ENCODE data around the gene LRP10. TPM values are rescaled to one million over a fixed set of nuclear protein-coding genes. Genes with fewer than 3 reads are reported as not detected.

LRP10 gene
- total RNA-seq, 2 experiments from 2014 or later: 62.4 to 64.3 TPM

- intact Hi-C loops (cut with micrococcal nuclease): loop anchor here (1.0 kb wide), 6 partner anchors 10 to 340 kb away; partner anchors contain the start of genes DAD1, LRP10 and RBM23
- no peaks in the 10 kb centered on the region for H3K9me3 Mint-ChIP-seq
- no peaks in the 10 kb centered on the region for H3K27me3 Mint-ChIP-seq
- peaks cover 26% of the 10 kb centered on the region for H3K36me3 Mint-ChIP-seq
- ChIA-PET POLR2A (interaction anchor here (0.6 to 4.4 kb wide), 12 partner anchors 10 to 1404 kb away, joined by 3 to 47 read pairs (median 4); partner anchors contain the start of genes ACIN1, C14orf119, DAD1 and HAUS4), CTCF (interaction anchor here (0.7 to 4.6 kb wide), 34 partner anchors 9 to 1203 kb away, joined by 3 to 45 read pairs (median 5); partner anchors contain the start of genes AJUBA, CDH24, DAD1 and HAUS4)
- peaks cover 37% of the 10 kb centered on the region for H3K4me1 Mint-ChIP-seq (ENCODE audit: low read depth)
- peak; percentile 98 for DNase-seq
- no peak within 1 kb of the TSS for H3K27ac Mint-ChIP-seq
- H3K4me3 Mint-ChIP-seq: no peak within 1 kb of the TSS
These were observed 57.8 kb downstream of the LRP10 start, which contains the start of gene PRMT5 for GRCh38 chr14:22929104-22929960. Gene PRMT5 (minus strand): TSS chr14:22929376. CDS start chr14:22929361, 15 bp downstream.

- Mint-ChIP-seq H3K4me3 (no peak overlapping the region), H3K27me3 (no peaks in the 10 kb centered on the region), H3K27ac (no peak overlapping the region), H3K36me3 (peaks cover 20% of the 10 kb centered on the region), H3K4me1 (ENCODE audit: low read depth) (peaks cover 37% of the 10 kb centered on the region), H3K9me3 (no peaks in the 10 kb centered on the region)
- ChIA-PET POLR2A (interaction anchor here (0.6 to 4.4 kb wide), 10 partner anchors 11 to 341 kb away, joined by 3 to 47 read pairs (median 4); partner anchors contain the start of genes DAD1, HAUS4, OXA1L and RBM23), CTCF (interaction anchor here (0.7 to 4.6 kb wide), 36 partner anchors 8 to 1202 kb away, joined by 3 to 45 read pairs (median 4); partner anchors contain the start of genes AJUBA, CDH24, DAD1 and HAUS4)
- intact Hi-C loops (cut with micrococcal nuclease): loop anchor here (1.0 kb wide), 7 partner anchors 11 to 341 kb away; partner anchors contain the start of genes DAD1, HAUS4, LRP10 and RBM23
- no peak for DNase-seq
These were observed 58.4 kb downstream of the LRP10 start for GRCh38 chr14:22929961-22930364.

Other genes with a start within 250 kb of the LRP10 start
- gene OR6J1, start 227.4 kb upstream of the LRP10 start, total RNA-seq: not detected
- 100 to 1,000 TPM; 131 to 136 TPM for gene OXA1L, start 105.1 kb upstream of the LRP10 start, total RNA-seq
- under 1 TPM; 0.10 to 0.34 TPM for gene SLC7A7, start 56.3 kb upstream of the LRP10 start, total RNA-seq
- gene MRPL52, start 41.9 kb upstream of the LRP10 start, total RNA-seq: 100 to 1,000 TPM; 152 to 156 TPM
- 1 to 10 TPM; 1.1 to 1.4 TPM for gene MMP14, start 35.2 kb upstream of the LRP10 start, total RNA-seq
- under 1 TPM; 0.36 to 0.77 TPM for gene REM2, start 11.5 kb downstream of the LRP10 start, total RNA-seq
- gene RBM23, start 47.4 kb downstream of the LRP10 start, total RNA-seq: 10 to 100 TPM; 55.0 to 56.0 TPM
- gene PRMT5, start 57.6 kb downstream of the LRP10 start, total RNA-seq: 100 to 1,000 TPM in 1 of 2 experiments, 10 to 100 TPM in 1; 85.6 to 100 TPM
- 10 to 100 TPM; 84.4 to 86.6 TPM for gene HAUS4, start 85.3 kb downstream of the LRP10 start, total RNA-seq
- 1 to 10 TPM; 1.5 to 1.7 TPM for gene AJUBA, start 110.8 kb downstream of the LRP10 start, total RNA-seq
- 10 to 100 TPM in 1 of 2 experiments, 1 to 10 TPM in 1; 7.5 to 10.8 TPM for gene C14orf93, start 138.4 kb downstream of the LRP10 start, total RNA-seq
- 100 to 1,000 TPM; 116 to 119 TPM for gene PSMB5, start 163.2 kb downstream of the LRP10 start, total RNA-seq
- not detected for gene PSMB11, start 170.5 kb downstream of the LRP10 start, total RNA-seq
- gene CDH24, start 185.8 kb downstream of the LRP10 start, total RNA-seq: 1 to 10 TPM in 1 of 2 experiments, under 1 TPM in 1; 1.00 to 1.1 TPM
- gene ACIN1, start 223.4 kb downstream of the LRP10 start, total RNA-seq: 100 to 1,000 TPM; 148 to 157 TPM
- gene C14orf119, start 223.8 kb downstream of the LRP10 start, total RNA-seq: 10 to 100 TPM; 58.0 to 62.8 TPM
- not detected for gene CIROP, start 233.2 kb downstream of the LRP10 start, total RNA-seq
- gene CEBPE, start 247.5 kb downstream of the LRP10 start, total RNA-seq: under 1 TPM; 0.19 to 0.34 TPM

Data from activated CD4-positive, alpha-beta memory T cell treated with anti-CD3 and anti-CD28 coated beads for 36 hours (primary cell).